ENCODE results near the gene ENOX1.

DNA sequence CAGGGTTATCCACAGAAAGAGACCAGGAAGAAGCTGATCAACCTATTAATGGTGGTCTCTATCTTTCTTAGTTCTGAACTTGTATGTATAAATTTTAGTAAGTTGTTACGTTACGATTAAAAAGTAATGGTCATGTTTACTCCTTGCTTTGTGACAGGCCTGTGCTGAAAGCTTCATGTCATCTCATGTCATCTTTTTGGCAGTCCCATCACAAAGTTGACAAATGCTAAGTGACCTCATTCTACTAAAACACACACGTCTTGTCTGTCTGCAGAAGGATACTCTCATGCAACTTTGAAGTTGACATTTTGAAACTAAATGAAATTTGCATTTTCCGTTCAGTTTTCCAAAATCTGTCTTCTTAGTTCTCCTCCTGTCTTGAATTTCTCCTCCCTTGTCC lies 417.5 kb downstream of the ENOX1 start:
- TF ChIP-seq, protein P1, sequence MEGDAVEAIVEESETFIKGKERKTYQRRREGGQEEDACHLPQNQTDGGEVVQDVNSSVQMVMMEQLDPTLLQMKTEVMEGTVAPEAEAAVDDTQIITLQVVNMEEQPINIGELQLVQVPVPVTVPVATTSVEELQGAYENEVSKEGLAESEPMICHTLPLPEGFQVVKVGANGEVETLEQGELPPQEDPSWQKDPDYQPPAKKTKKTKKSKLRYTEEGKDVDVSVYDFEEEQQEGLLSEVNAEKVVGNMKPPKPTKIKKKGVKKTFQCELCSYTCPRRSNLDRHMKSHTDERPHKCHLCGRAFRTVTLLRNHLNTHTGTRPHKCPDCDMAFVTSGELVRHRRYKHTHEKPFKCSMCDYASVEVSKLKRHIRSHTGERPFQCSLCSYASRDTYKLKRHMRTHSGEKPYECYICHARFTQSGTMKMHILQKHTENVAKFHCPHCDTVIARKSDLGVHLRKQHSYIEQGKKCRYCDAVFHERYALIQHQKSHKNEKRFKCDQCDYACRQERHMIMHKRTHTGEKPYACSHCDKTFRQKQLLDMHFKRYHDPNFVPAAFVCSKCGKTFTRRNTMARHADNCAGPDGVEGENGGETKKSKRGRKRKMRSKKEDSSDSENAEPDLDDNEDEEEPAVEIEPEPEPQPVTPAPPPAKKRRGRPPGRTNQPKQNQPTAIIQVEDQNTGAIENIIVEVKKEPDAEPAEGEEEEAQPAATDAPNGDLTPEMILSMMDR (IDR thresholded peaks at IDR 0.05): no peak
- no peak for TF ChIP-seq POLR2AphosphoS5 (IDR thresholded peaks at IDR 0.05)
